D721Med (cell line): ENCODE data around the gene CD209.

ENCODE experiments used
- DNase-seq: peaks from one replicate; pipeline ENCODE4 v3.0.0; 2011; ENCODE audit warnings: low spot score; ENCODE audit not compliant: insufficient read length
- FAIRE-seq: peaks from 2 replicates; lab custom pipeline; 2011; peaks lifted over from hg19 to GRCh38; lab: Jason Lieb, UNC
- TF ChIP-seq, protein P1 (sequence below): IDR thresholded peaks from 2 replicates; pipeline ENCODE4 v1.5.1; 2012; ENCODE audit warnings: mild to moderate bottlenecking, control low read depth; ENCODE audit not compliant: insufficient read depth; ENCODE audit errors: missing control alignments

Gene CD209

DNA sequence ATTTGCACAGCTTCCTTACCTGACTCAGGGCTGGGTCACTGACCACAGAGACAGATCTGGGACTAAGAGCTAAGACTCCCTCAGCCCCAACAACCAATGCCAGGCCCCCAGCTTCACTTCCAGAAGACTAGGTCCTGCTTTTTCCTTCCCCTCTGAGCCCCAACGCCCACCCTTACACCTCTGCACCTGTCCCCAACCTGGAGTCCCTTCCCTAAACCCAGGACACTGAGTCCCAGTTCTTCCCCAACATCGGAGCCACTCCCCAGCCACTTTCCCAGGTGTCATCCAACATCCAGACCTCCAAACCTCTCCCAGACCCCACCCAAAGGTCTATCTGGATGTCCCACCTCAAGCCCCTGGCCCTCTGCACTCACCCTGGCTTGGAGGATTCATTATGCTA, 48.3 kb downstream of the CD209 start:
- DNase-seq = no peak
- TF ChIP-seq, protein P1, sequence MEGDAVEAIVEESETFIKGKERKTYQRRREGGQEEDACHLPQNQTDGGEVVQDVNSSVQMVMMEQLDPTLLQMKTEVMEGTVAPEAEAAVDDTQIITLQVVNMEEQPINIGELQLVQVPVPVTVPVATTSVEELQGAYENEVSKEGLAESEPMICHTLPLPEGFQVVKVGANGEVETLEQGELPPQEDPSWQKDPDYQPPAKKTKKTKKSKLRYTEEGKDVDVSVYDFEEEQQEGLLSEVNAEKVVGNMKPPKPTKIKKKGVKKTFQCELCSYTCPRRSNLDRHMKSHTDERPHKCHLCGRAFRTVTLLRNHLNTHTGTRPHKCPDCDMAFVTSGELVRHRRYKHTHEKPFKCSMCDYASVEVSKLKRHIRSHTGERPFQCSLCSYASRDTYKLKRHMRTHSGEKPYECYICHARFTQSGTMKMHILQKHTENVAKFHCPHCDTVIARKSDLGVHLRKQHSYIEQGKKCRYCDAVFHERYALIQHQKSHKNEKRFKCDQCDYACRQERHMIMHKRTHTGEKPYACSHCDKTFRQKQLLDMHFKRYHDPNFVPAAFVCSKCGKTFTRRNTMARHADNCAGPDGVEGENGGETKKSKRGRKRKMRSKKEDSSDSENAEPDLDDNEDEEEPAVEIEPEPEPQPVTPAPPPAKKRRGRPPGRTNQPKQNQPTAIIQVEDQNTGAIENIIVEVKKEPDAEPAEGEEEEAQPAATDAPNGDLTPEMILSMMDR = no peak
- FAIRE-seq = no peak

GRCh38 chr19:7698583-7698982, 48.8 kb downstream of the CD209 start:
- TF ChIP-seq, protein P1 = no peak
- FAIRE-seq (no peak), DNase-seq (no peak)

DNA sequence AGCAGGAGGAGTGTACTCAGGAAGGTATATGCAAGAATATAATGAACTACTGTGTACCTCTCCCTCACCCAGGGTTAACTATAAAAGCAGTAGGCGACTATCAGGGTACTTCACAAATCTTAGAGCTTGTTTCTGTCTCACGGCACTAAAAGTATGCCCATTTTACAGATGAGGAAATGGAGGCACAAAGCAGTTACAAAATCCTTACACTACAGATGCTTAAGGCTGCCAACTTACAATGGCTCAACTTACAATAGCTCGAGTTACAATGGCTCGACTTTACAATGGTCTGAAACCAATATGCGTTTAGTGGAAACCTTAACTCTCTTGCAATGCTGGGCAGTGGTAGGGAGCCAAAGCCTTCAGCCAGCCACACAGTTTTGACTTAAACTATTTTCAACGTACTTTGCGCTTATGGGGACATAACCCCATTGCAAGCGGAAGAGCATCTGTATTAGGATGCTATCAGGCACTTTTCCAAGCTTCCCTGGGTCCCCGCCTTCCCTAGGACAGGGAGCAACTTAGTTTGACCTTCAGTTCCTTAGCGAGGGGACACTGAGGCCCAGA, 49.5 kb downstream of the CD209 start:
- TF ChIP-seq, protein P1 = no peak
- DNase-seq (no peak), FAIRE-seq (no peak)

DNA sequence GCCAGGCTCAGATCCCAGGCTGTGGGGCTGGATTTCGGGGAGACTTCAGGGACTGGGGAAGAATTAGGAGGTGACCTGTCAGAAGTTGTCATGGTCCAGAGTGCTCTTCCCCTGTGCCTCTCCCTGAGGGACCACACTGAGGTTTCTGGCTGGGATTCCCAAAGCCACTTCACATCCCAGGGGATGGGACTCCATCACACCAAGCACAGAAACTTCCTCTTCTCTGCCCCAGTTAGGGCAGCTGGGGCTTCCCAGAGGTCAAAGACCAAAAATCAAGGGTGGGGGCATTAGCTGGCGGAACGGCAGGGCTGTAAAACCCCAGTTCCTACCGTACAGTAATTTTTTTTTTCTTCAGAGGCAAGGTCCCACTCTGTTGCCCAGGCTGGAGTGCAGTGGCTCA, 52.8 kb downstream of the CD209 start:
- DNase-seq (no peak), FAIRE-seq (no peak)
- TF ChIP-seq, protein P1 = no peak

DNA sequence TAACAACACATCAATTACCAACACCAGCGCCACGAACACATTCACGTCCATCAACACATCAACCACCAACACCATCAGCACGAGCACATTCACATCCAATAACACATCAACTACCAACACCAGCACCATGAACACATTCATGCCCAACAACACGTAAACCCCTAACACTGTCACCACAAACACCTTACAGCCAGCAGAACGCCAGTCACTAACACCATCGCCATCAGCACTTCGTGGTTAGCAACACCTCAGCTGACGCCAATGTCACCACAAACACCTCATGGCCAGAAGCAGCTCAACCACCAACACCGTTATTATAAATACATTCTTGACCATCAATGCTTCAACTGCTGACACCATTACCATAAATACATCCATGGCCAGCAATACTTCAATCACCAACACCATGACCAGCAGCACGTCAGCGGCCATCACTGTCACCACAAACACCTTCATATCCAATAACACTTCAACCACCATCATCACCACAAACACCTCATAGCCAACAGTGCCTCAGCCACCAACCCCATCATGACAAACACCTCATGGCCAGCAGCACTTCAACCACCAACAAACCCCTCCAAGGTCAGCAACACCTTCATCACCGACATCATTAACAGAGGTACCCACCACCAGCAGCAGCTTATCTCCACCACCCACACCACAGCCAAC, 54.8 kb downstream of the CD209 start:
- no peak for FAIRE-seq
- no peak for DNase-seq
- TF ChIP-seq, protein P1 = no peak

DNA sequence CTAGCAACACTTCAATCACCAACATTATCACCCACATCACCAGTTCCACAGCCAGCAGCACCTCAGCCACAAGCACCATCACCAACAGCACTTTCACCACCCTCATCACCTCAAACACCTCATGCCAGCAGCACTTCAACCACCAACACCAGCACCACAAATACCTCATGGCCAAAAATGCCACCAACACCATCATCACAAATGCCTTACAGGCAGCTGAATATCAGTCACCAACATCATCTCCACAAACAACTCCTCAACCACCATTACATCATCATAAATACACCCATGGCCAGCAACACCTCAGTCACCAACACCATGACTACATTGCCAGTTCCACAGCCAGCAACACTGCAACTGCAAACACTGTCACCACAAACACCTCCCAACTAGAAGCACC, 55.8 kb downstream of the CD209 start:
- FAIRE-seq = no peak
- TF ChIP-seq, protein P1 = no peak
- no peak for DNase-seq

GRCh38 chr19:7690779-7691258, 56.5 kb downstream of the CD209 start:
- FAIRE-seq (no peak), DNase-seq (no peak)
- TF ChIP-seq, protein P1 = no peak
